Cardiac muscle cell (in vitro differentiated cells and primary cell): ENCODE data around the gene CDX4. TPM values are rescaled to one million over a fixed set of nuclear protein-coding genes. Genes with fewer than 3 reads are reported as not detected.

Source experiments
- DNase-seq, 2 donors: peaks; one replicate each; pipeline versions ENCODE4 v3.0.0 to v3.0.0-alpha.2; 2010 to 2017; ENCODE audit warnings: low read depth in 1 of 2, low spot score in 1 of 2
- H3K27ac ChIP-seq: fragments of 200-600 bp; sonication (generic); 2 replicates; pipeline ENCODE4 v1.5.1; 2016
- H3K27me3 ChIP-seq: fragments of 200-600 bp; sonication (generic); 2 replicates; pipeline ENCODE4 v1.6.0; 2016; ENCODE audit warnings: control low read depth
- H3K36me3 ChIP-seq: fragments of 200-600 bp; sonication (generic); 2 replicates; pipeline ENCODE4 v1.5.1; 2016; ENCODE audit warnings: control low read depth
- H3K4me1 ChIP-seq: fragments of 200-600 bp; sonication (generic); 2 replicates; pipeline ENCODE4 v1.8.1; 2017; ENCODE audit warnings: low read depth, mild to moderate bottlenecking, mixed run types
- H3K4me3 ChIP-seq: fragments of 200-600 bp; sonication (generic); 2 replicates; pipeline ENCODE4 v1.5.1; 2016; ENCODE audit warnings: mild to moderate bottlenecking
- H3K9me3 ChIP-seq: fragments of 200-600 bp; sonication (generic); 2 replicates; pipeline ENCODE4 v1.5.1; 2017; ENCODE audit warnings: low read depth, mild to moderate bottlenecking, control low read depth
- polyA plus RNA-seq: library from polyadenylated mRNA; unstranded; fragments of >200 nt; fragmentation: Nextera tagmentation; extraction: Ambion mirVana; gene quantifications from 2 replicates; pipeline ENCODE4 v1.2.1, GENCODE V29; 2016
- total RNA-seq: library from RNA; depleted of rRNA; stranded (reverse); fragments of >200 nt; gene quantifications from 2 replicates; pipeline ENCODE4 v1.2.3, GENCODE V29; 2016
- TF ChIP-seq, protein P1 (sequence below): IDR thresholded peaks from 2 replicates; pipeline ENCODE4 v1.5.1; 2012; ENCODE audit warnings: low read depth, mild to moderate bottlenecking, low read length

Gene CDX4
- total and polyA plus RNA-seq, 2 experiments from 2014 or later = not detected

DNA sequence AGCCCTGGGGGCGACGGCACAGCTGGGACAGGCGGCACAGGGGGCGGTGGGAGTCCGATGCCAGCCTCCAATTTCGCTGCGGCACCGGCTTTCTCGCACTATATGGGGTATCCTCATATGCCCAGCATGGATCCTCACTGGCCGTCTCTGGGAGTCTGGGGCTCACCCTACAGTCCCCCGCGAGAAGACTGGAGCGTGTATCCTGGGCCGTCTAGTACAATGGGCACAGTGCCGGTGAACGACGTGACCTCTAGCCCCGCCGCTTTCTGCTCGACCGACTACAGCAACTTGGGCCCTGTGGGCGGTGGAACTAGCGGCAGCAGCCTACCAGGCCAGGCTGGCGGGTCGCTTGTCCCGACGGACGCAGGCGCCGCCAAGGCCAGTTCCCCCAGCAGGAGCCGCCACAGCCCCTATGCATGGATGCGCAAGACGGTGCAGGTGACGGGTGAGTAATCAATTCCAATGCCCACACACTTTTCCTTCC lies 500 bp downstream of the CDX4 start:
- H3K27me3 ChIP-seq = peaks cover 54% of the 10 kb centered on the region
- no peak for DNase-seq
- no peaks in the 10 kb centered on the region for H3K9me3 ChIP-seq
- H3K27ac ChIP-seq = no peak overlapping the region
- TF ChIP-seq, protein P1, sequence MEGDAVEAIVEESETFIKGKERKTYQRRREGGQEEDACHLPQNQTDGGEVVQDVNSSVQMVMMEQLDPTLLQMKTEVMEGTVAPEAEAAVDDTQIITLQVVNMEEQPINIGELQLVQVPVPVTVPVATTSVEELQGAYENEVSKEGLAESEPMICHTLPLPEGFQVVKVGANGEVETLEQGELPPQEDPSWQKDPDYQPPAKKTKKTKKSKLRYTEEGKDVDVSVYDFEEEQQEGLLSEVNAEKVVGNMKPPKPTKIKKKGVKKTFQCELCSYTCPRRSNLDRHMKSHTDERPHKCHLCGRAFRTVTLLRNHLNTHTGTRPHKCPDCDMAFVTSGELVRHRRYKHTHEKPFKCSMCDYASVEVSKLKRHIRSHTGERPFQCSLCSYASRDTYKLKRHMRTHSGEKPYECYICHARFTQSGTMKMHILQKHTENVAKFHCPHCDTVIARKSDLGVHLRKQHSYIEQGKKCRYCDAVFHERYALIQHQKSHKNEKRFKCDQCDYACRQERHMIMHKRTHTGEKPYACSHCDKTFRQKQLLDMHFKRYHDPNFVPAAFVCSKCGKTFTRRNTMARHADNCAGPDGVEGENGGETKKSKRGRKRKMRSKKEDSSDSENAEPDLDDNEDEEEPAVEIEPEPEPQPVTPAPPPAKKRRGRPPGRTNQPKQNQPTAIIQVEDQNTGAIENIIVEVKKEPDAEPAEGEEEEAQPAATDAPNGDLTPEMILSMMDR = no peak
- no peaks in the 10 kb centered on the region for H3K36me3 ChIP-seq
- H3K4me1 ChIP-seq = no peaks in the 10 kb centered on the region
- H3K4me3 ChIP-seq = no peak overlapping the region

DNA sequence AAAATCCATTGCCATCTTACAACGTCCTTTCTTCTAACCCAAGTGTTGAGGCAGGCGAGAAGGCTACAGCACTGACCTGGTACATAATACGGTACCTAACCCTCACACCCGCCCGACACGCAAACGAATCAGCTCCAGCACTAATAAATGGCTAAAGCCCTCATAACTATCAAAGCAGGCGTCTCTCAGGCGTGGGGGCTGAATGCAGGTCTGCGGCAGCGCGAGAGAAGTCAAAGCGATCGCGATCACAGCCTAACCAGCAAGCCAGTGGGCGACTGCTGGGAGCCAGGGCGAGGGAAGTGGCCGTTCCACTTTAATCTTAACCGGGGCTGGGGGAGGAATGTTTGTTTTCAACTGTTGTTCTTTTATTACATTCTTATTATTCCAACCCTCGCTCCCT lies 1.5 kb downstream of the CDX4 start:
- Histone ChIP-seq H3K4me3 (no peak overlapping the region), H3K36me3 (no peaks in the 10 kb centered on the region), H3K4me1 (no peaks in the 10 kb centered on the region), H3K27me3 (peaks cover 54% of the 10 kb centered on the region), H3K27ac (no peak overlapping the region), H3K9me3 (no peaks in the 10 kb centered on the region)
- TF ChIP-seq, protein P1 = no peak
- DNase-seq = peak in 1 of 2 donors; percentile 4

DNA sequence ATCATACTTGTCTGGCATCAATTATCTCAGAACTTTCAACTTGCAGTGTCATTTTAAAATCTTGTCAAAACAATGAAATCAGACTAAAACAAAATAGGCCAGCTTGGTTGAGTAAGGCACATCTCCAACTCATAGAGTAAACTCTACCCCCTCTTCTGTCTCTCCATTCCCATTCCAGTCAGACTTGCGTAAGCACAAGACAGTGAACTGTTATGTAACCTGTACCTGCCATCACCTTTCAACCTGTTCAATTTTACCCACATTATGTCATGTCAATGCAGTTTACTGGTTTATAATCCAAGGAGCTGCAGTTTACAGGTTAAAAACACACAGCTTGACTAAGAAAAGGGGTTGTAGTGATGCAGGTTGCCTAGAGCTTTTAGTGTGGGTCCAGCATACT lies 8.3 kb downstream of the CDX4 start:
- TF ChIP-seq, protein P1 = no peak
- peaks cover 8% of the 10 kb centered on the region for H3K27me3 ChIP-seq

DNA sequence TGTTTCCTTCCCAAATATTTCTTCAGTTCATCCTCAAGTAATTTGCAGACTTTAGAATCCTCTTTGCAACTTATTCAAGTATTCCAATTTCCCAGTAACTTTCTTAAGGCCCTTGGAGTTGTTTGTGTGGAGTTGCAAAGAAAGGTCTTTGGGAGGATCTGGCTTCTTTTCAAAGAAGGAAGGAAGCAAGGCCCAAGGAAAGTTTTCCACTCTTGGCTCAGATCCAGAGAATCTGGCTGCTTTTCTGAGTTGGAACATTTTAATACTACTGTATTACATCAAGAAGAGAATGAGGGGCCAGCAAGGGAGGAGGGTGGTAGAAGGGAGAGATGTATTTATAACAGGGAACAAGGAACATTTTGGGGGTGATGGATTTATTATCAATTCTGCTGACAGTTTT lies 10.5 kb downstream of the CDX4 start:
- H3K27ac ChIP-seq = no peak overlapping the region
- H3K27me3 ChIP-seq = no peaks in the 10 kb centered on the region
- H3K36me3 ChIP-seq = no peaks in the 10 kb centered on the region
- no peaks in the 10 kb centered on the region for H3K9me3 ChIP-seq
- no peak overlapping the region for H3K4me3 ChIP-seq
- peak in 1 of 2 donors; percentile 0 for DNase-seq
- TF ChIP-seq, protein P1 = no peak
- no peaks in the 10 kb centered on the region for H3K4me1 ChIP-seq

More for the DNA sequence above, 8.3 kb downstream of the CDX4 start:
- Histone ChIP-seq H3K27ac (no peak overlapping the region), H3K9me3 (no peaks in the 10 kb centered on the region), H3K36me3 (no peaks in the 10 kb centered on the region), H3K4me1 (no peaks in the 10 kb centered on the region), H3K4me3 (no peak overlapping the region)
- DNase-seq = no peak

DNA sequence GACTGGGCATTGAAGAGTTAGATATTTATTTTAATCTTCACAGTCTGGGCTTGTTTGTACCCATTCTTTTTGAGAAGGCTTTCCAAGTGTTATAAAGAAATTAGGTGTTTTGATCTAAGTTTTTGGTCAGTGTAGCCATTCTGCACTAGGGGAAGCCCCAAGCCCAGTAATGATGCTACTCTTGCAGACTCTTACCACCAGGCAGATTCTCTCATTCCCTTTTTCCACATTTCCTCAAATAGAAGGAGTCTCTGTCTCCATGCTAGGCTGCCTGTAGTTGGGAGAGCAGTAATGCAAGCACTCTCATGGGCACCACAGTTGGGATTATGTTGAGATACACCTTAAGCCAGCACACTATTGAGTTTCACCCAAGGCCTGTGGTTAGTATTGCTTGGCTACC lies 21.5 kb downstream of the CDX4 start:
- TF ChIP-seq, protein P1 = no peak
- no peaks in the 10 kb centered on the region for H3K36me3 ChIP-seq
- DNase-seq = no peak
- no peak overlapping the region for H3K27ac ChIP-seq
- H3K4me3 ChIP-seq = no peak overlapping the region
- no peaks in the 10 kb centered on the region for H3K9me3 ChIP-seq
- no peaks in the 10 kb centered on the region for H3K4me1 ChIP-seq
- H3K27me3 ChIP-seq = no peaks in the 10 kb centered on the region

DNA sequence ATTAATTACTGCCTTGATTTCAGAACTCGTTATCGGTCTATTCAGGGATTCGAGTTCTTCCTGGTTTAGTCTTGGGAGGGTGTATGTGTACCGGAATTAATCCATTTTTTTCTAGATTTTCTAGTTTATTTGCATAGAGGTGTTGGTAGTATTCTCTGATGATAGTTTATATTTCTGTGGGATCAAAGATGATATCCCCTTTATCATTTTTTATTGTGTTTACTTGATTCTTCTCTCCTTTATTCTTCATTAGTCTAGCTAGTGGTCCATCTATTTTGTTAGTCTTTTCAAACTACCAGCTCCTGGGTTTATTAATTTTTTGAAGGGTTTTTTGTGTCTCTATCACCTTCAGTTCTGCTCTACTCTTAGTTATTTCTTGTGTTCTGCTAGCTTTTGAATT lies 32.1 kb downstream of the CDX4 start:
- Histone ChIP-seq H3K9me3 (no peaks in the 10 kb centered on the region), H3K27ac (no peak overlapping the region), H3K27me3 (no peaks in the 10 kb centered on the region), H3K4me3 (no peak overlapping the region), H3K36me3 (no peaks in the 10 kb centered on the region), H3K4me1 (no peaks in the 10 kb centered on the region)
- TF ChIP-seq, protein P1 = no peak
- DNase-seq = no peak
